Cardiac septum (tissue), 1 donor: ENCODE results near the gene DENND6B. TPM values are rescaled to one million over a fixed set of nuclear protein-coding genes. Genes with fewer than 3 reads are reported as not detected.

Source experiments
- DNase-seq: peaks from one replicate; pipeline ENCODE4 v3.0.0-alpha.2; 2020; ENCODE audit warnings: low spot score
- intact Hi-C: fragments of 100-400 bp; cut with DNase I; formaldehyde crosslinking; loops from one replicate; pipeline ENCODE4 v1.14.0; 2022
- total RNA-seq: library from RNA; stranded (reverse); fragmentation: NEBNext Ultra II Directional; extraction: Animal tissue kit (Norgen Biotek cat#: 25700); gene quantifications from one replicate; pipeline ENCODE4 v1.2.1, GENCODE V29; 2021
- donor health status: DM: no; HTN: no; CAD: no.

The DENND6B gene
- total RNA-seq, 1 donor from 2014 or later: 2.8 TPM

GRCh38 chr22:50317178-50317577, 9.6 kb downstream of the DENND6B start:
- no peak for DNase-seq
- intact Hi-C loops: no loop called here

- no peak for DNase-seq
- intact Hi-C loops: no loop called here
Observed at GRCh38 chr22:50316114-50317065, 10.4 kb downstream of the DENND6B start.

- intact Hi-C loops: no loop called here
- DNase-seq: no peak
Observed at GRCh38 chr22:50315289-50316113, 11.3 kb downstream of the DENND6B start.

- intact Hi-C loops: no loop called here
- DNase-seq: no peak
Observed at GRCh38 chr22:50314455-50315288, 12.1 kb downstream of the DENND6B start.

GRCh38 chr22:50314081-50314454, 12.7 kb downstream of the DENND6B start:
- no peak for DNase-seq
- intact Hi-C loops: no loop called here

- DNase-seq: no peak
- intact Hi-C loops: no loop called here
Observed at GRCh38 chr22:50313600-50313999, 13.2 kb downstream of the DENND6B start.

- no peak for DNase-seq
- intact Hi-C loops: no loop called here
Observed at GRCh38 chr22:50313021-50313420, 13.8 kb downstream of the DENND6B start.

GRCh38 chr22:50312371-50312770, 14.4 kb downstream of the DENND6B start:
- DNase-seq: no peak
- intact Hi-C loops: no loop called here

GRCh38 chr22:50311606-50312351, 15.0 kb downstream of the DENND6B start:
- intact Hi-C loops: no loop called here
- no peak for DNase-seq

GRCh38 chr22:50310949-50311444, 15.8 kb downstream of the DENND6B start:
- intact Hi-C loops: no loop called here
- DNase-seq: no peak

- intact Hi-C loops: no loop called here
- DNase-seq: no peak
Observed at GRCh38 chr22:50310031-50310722, 16.6 kb downstream of the DENND6B start.

GRCh38 chr22:50309601-50309991, 17.2 kb downstream of the DENND6B start:
- intact Hi-C loops: loop anchor here (2.0 to 5.0 kb wide), 2 partner anchors 17 to 37 kb away; partner anchors contain the start of gene MAPK11
- DNase-seq: no peak

- intact Hi-C loops: loop anchor here (2.0 to 5.0 kb wide), 2 partner anchors 16 to 37 kb away; partner anchors contain the start of gene MAPK11
- no peak for DNase-seq
Observed at GRCh38 chr22:50308986-50309600, 17.7 kb downstream of the DENND6B start.

GRCh38 chr22:50308597-50308935, 18.2 kb downstream of the DENND6B start:
- DNase-seq: peak; percentile 93
- intact Hi-C loops: loop anchor here (2.0 to 5.0 kb wide), 2 partner anchors 16 to 36 kb away; partner anchors contain the start of gene MAPK11

GRCh38 chr22:50307890-50308596, 18.8 kb downstream of the DENND6B start:
- DNase-seq: no peak
- intact Hi-C loops: loop anchor here (2.0 to 5.0 kb wide), 2 partner anchors 15 to 36 kb away; partner anchors contain the start of gene MAPK11

GRCh38 chr22:50306753-50307749, 19.8 kb downstream of the DENND6B start, which contains the start of gene PLXNB2:
Gene PLXNB2 (minus strand): TSS chr22:50307646. CDS start chr22:50290584, 17,062 bp downstream.
- intact Hi-C loops: loop anchor here (5.0 kb wide), 1 partner anchor 35 kb away; the partner anchor contains the start of gene MAPK11
- DNase-seq: peak; percentile 88
